Measurements from ENCODE around the gene CYP27A1.

The CYP27A1 gene

GRCh38 chr2:218798767-218799504 lies 17.0 kb downstream of the CYP27A1 start:
- TF ChIP-seq CTCF (conservative IDR thresholded peaks at IDR 0.05; ENCODE audit: control insufficient read depth, insufficient read depth, low read depth, low read length): no peak

GRCh38 chr2:218799990-218800389 lies 18.0 kb downstream of the CYP27A1 start:
- TF ChIP-seq CTCF (conservative IDR thresholded peaks at IDR 0.05; ENCODE audit: control insufficient read depth, insufficient read depth, low read depth, low read length): no peak
- DNase-seq (ENCODE audit: low read depth): no peak

More at GRCh38 chr2:218798767-218799504, 17.0 kb downstream of the CYP27A1 start:
- no peak for DNase-seq (ENCODE audit: low read depth)
- H3K4me3 ChIP-seq (ENCODE audit: control insufficient read depth, low read depth, low read length): no peak overlapping the region

GRCh38 chr2:218802386-218802994 lies 20.5 kb downstream of the CYP27A1 start:
- DNase-seq (ENCODE audit: low read depth): no peak
- no peak overlapping the region for H3K4me3 ChIP-seq (ENCODE audit: control insufficient read depth, low read depth, low read length)
- no peak for TF ChIP-seq CTCF (conservative IDR thresholded peaks at IDR 0.05; ENCODE audit: control insufficient read depth, insufficient read depth, low read depth, low read length)

More at GRCh38 chr2:218799990-218800389, 18.0 kb downstream of the CYP27A1 start:
- H3K4me3 ChIP-seq (ENCODE audit: control insufficient read depth, low read depth, low read length): no peak overlapping the region

- TF ChIP-seq CTCF (conservative IDR thresholded peaks at IDR 0.05; ENCODE audit: control insufficient read depth, insufficient read depth, low read depth, low read length): no peak
- DNase-seq (ENCODE audit: low read depth): no peak
- H3K4me3 ChIP-seq (ENCODE audit: control insufficient read depth, low read depth, low read length): no peak overlapping the region
Observed at GRCh38 chr2:218804817-218805216, 22.9 kb downstream of the CYP27A1 start.

- TF ChIP-seq CTCF (conservative IDR thresholded peaks at IDR 0.05; ENCODE audit: control insufficient read depth, insufficient read depth, low read depth, low read length): no peak
- peak; percentile 47 for DNase-seq (ENCODE audit: low read depth)
- H3K4me3 ChIP-seq (ENCODE audit: control insufficient read depth, low read depth, low read length): no peak overlapping the region
Observed at GRCh38 chr2:218805627-218806026, 23.7 kb downstream of the CYP27A1 start.

- DNase-seq (ENCODE audit: low read depth): peak; percentile 99
- no peak for TF ChIP-seq CTCF (conservative IDR thresholded peaks at IDR 0.05; ENCODE audit: control insufficient read depth, insufficient read depth, low read depth, low read length)
- H3K4me3 ChIP-seq (ENCODE audit: control insufficient read depth, low read depth, low read length): no peak overlapping the region
Observed at GRCh38 chr2:218806346-218806978, 24.5 kb downstream of the CYP27A1 start.
